Stimulated activated CD8-positive, alpha-beta memory T cell treated with anti-CD3 and anti-CD28 coated beads, Interleukin-2, amount 100 ng/mL, for 48 hours (primary cell): Measurements from ENCODE around the gene INTS3.
"Not testable (repeated sequence)": the region's sequence is repeated elsewhere in the genome, so short reads cannot be mapped to it uniquely, and the experiment has no call there.

Experiments
- DNase-seq, 2 donors: peaks; one replicate each; pipeline ENCODE4 v3.0.0-alpha.2; 2020; ENCODE audit warnings: low read depth in 2 of 2

INTS3 gene

GRCh38 chr1:153776845-153777370 is 49.1 kb downstream of the INTS3 start:
- no peak for DNase-seq

GRCh38 chr1:153777648-153778047 is 49.8 kb downstream of the INTS3 start:
- no peak for DNase-seq

GRCh38 chr1:153778051-153778823 is 50.4 kb downstream of the INTS3 start:
- no peak for DNase-seq

DNA sequence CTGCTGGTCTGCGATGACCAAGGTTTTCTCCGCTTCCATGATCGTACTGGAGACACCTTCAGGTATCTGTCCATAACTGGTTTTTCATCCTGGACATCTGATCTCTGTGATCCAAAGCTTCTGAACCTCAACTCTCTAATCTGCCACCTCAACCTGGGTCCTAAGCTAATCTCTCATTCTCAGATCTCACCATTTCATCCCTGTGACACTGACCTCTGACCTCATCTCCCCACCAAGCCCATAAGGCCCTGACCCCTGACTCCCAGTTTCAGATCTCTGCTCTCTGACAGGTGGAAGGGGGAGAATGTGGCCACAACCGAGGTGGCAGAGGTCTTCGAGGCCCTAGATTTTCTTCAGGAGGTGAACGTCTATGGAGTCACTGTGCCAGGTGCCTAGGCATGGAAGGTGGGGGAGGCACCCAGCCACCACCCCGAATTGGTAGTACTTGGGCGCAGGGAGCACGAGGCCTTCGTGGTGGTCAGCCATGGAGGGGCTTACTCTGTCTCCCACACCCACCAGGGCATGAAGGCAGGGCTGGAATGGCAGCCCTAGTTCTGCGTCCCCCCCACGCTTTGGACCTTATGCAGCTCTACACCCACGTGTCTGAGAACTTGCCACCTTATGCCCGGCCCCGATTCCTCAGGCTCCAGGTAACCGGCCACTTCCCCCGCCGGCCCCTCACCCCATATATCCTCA is 51.1 kb downstream of the INTS3 start:
- DNase-seq = no peak

DNA sequence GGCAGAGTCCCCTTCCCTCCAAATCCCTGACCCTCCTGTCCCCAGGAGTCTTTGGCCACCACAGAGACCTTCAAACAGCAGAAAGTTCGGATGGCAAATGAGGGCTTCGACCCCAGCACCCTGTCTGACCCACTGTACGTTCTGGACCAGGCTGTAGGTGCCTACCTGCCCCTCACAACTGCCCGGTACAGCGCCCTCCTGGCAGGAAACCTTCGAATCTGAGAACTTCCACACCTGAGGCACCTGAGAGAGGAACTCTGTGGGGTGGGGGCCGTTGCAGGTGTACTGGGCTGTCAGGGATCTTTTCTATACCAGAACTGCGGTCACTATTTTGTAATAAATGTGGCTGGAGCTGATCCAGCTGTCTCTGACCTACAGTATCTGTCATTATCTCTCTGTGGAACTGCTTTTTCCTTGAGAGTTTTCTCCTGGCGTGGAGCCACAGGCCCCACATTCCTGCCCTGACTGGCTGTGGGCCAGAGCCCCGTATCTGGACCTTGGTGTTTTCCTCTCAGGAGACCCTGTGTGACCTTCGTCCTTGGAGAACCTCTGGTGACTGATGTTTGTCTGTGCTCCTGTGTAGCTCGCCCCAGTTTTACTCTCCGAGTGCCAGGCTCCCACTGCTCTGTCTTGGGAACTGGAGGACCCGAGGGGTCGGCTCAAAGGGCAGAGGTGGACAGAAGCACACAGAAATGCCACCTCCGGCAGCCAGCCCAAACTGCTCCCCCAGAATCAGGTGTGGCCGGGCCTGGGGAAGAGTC is 52.1 kb downstream of the INTS3 start:
- DNase-seq = no peak

- DNase-seq = no peak
These were observed 52.7 kb downstream of the INTS3 start for GRCh38 chr1:153780551-153780950.

DNA sequence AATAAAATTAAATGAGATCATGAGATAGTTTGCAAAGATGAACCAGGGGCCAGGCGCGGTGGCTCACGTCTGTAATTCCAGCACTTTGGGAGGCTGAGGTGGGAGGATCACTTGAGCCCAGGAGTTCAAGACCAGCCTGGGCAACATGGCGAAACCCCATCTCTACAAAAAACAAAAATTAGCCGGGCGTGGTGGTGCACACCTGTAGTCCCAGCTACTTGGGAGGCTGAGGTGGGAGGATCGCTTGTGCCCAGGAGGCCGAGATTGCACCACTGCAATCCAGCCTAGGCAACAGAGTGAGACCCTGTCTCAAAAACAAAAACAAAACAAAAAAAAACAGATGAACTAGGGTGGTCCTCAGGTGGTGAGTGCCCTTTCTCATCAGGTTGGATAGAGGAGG is 54.8 kb downstream of the INTS3 start:
- DNase-seq = not testable (repeated sequence)

- DNase-seq = peak; percentile 86 to 88
These were observed 55.7 kb downstream of the INTS3 start for GRCh38 chr1:153783233-153784190.

DNA sequence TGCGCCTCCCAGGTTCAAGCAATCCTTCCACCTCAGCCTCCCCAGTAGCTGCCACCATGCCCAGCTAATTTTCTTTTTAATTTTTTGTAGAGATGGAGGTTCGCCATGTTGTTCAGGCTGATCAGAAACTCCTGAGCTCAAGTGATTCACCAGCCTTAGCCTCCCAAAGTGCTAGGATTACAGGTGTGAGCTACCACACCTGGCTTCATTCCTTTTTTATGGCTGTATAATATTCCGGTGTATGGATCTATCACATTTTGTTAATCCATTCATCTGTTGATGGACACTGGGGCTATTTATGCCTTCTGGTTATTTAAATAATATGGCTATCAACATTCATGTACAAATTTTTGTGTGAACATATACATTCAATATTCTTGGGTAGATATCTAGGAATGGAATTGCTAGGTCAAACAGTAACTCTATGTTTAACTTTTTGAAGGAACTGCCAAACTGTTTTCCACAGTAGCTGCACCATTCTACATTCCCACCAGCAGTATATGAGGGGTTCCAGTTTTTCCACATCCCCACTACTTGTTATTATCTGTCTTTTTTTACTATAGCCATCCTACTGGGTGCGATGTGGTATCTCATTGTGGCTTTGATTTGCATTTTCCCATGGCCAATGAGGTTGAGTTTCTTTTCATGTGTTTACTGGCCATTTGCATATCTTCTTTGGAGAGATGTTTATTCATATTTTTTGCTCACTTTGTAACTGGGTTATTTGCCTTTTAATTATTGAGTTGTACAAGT is 58.4 kb downstream of the INTS3 start:
- DNase-seq = no peak

- DNase-seq = no peak
These were observed 61.7 kb downstream of the INTS3 start for GRCh38 chr1:153789478-153790034.

GRCh38 chr1:153790313-153790965 is 62.6 kb downstream of the INTS3 start:
- no peak for DNase-seq

DNA sequence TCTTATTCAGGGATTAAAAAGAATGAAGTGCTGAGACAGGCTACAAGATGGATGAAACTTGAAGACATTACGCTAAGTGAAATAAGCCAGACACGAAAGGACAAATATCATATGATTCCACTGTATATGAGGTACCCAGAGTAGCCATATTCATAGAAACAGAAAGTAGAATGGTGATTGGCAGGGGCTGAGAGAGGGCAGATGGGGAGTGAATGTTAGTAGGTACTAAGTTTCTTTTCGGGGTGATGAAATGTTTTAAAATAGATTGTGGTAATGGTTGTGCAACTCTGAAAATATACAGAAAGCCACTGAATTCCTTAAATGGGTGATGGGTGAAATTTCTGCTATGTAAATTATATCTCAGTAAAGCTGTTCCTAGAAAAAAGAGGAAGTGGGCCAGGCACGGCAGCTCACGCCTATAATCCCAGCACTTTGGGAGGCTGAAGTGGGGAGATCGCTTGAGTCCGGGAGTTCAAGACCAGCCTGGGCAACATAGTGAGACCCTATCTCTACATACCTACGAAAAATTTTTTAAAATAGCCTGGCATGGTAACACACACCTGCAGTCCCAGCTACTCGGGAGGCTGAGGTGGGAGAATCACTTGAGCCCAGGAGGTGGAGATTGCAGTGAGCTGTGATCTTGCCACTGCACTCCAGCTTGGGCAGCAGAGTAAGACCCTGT is 63.3 kb downstream of the INTS3 start:
- no peak for DNase-seq

- peak in 1 of 2 donors; percentile 28 for DNase-seq
These were observed 63.9 kb downstream of the INTS3 start for GRCh38 chr1:153791648-153792253.

- DNase-seq = no peak
These were observed 64.8 kb downstream of the INTS3 start for GRCh38 chr1:153792631-153793041.

DNA sequence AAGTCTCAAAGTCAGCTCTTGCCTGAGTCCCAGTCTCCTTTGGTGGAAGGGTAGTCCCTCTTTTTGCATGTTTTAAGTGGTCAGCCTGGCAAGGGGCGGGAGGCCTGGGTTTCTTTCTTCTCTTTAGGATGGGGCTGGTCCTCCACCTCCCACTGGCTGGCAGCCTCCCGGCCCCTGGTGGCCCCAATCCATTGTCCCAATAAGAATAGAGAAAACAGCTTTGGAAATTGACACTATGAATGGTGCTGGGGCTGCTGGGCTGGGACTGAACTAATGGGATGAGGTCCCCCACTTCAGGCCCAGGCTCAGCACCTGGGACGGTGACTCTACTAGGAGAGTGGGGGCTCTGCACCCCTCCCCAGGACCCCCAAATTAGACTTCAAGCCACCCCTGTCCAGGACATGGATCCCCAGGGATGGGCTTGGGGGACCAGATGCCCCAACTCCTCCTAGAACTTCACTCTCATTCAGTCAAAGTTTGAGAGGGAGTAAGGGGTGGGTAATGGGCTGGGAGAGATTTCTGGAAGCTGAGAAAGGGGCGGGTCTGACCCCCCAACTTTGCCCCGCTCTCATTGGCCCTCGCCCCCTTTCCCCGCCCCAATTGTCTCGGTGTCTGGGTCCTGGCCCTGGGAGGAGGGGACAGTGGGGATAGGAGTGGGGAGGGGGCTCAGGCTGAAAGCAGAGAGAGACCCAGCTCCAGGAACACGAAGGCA is 65.6 kb downstream of the INTS3 start:
- DNase-seq = no peak

DNA sequence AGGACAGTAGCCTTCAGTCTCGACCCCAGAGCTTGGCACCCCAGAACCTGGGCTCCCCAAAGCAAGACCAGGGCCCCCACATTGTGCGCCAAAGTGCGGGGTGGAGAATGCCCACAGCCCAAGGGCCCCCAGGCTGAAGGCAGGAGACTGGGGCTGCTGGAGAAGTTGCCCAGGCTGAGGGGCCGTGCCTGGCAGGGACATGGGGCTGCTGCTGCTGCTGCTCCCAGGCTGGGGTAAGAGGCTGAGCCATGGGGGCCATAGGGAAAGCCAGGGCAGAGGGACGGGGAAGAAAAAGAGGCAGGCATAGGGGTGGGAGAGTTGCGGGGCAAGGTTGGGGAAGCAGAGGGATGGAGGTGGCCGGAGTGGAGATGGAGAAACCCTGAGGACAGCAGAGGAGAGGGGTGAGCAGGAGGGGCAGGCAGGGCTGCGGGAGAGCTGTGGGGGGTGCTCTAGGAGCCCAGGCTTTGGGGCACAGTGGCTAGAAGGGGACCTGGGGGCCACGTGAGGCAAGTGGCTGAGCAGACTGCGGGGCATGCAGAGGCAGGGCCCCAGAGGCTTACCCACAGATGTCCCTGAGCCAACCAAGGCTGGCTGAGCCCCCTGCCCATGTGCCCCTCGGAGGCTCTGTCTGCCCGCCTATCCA is 66.2 kb downstream of the INTS3 start:
- no peak for DNase-seq

GRCh38 chr1:153794624-153795329 is 66.9 kb downstream of the INTS3 start:
- no peak for DNase-seq
